SU-DHL-6 (cell line): Measurements from ENCODE around the gene IGF2.

ENCODE experiments used
- CTCF ChIP-seq: fragments of 200-600 bp; sonication (generic); IDR thresholded peaks from one replicate; pipeline ENCODE4 v1.5.1; 2017; ENCODE audit warnings: antibody characterized with exemption, mild to moderate bottlenecking, low read length, moderate library complexity; ENCODE audit not compliant: insufficient read depth, poor library complexity, severe bottlenecking
- EZH2phosphoT487 ChIP-seq: fragments of 200-600 bp; sonication (generic), shearing (Covaris generic); conservative IDR thresholded peaks from 2 replicates; pipeline ENCODE4 v1.6.1; 2018; ENCODE audit warnings: mild to moderate bottlenecking, antibody characterized with exemption, low read length, moderate library complexity, mixed read lengths

DNA sequence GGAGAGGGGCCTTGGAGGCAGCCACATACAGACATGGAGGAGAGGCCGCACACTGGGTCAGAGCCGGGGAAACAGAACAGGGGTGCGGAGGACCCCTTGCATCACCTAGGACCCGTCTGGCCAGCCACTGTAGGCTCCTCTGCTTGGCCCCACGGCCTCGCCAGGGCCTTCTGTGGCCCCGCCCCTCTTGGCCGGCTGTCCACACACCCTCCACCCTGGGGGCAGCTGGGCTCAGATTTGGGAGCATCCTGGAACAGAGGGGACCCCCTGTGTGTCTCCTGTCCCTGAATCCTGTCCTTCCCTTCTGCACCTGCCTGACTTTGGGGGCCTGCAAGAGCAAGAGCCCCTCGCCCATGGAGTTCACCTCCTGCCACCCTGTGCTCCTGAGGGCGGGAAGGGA, 40.3 kb upstream of the IGF2 start:
- TF ChIP-seq CTCF (no peak), EZH2phosphoT487 (no peak)
